Skeletal muscle satellite cell (primary cell): Measurements from ENCODE around the gene NMNAT3.

Experiments used
- H3K27me3 ChIP-seq: 2 replicates; pipeline ENCODE4 v1.7.0; 2013; ENCODE audit warnings: low read length; ENCODE audit not compliant: control insufficient read depth, insufficient read depth
- H3K36me3 ChIP-seq: 2 replicates; pipeline ENCODE4 v1.7.0; 2013; ENCODE audit warnings: mild to moderate bottlenecking, control low read depth, low read length; ENCODE audit not compliant: insufficient read depth
- H3K4me1 ChIP-seq: 2 replicates; pipeline ENCODE4 v1.7.0; 2013; ENCODE audit warnings: low read length; ENCODE audit not compliant: control insufficient read depth, insufficient read depth
- H3K4me2 ChIP-seq: 2 replicates; pipeline ENCODE4 v1.7.0; 2013; ENCODE audit warnings: mild to moderate bottlenecking, low read length
- H3K4me3 ChIP-seq: 2 replicates; pipeline ENCODE4 v1.7.0; 2013; ENCODE audit warnings: low read length
- H3K9ac ChIP-seq: 2 replicates; pipeline ENCODE4 v1.7.0; 2013; ENCODE audit warnings: mild to moderate bottlenecking, low read depth, low read length, moderate library complexity
- H3K9me3 ChIP-seq: replicated peaks from 2 replicates; pipeline ENCODE4 v1.7.0; 2013; ENCODE audit warnings: mild to moderate bottlenecking, control low read depth, low read length

Gene NMNAT3

GRCh38 chr3:139538733-139539132, 139.0 kb downstream of the NMNAT3 start:
- Histone ChIP-seq H3K4me2 (peak overlapping the region; percentile 89), H3K27me3 (peaks cover 22% of the 10 kb centered on the region), H3K36me3 (no peaks in the 10 kb centered on the region), H3K4me1 (peaks cover 12% of the 10 kb centered on the region), H3K9me3 (no peaks in the 10 kb centered on the region), H3K4me3 (peak overlapping the region; percentile 68), H3K9ac (peak overlapping the region; percentile 60)

DNA sequence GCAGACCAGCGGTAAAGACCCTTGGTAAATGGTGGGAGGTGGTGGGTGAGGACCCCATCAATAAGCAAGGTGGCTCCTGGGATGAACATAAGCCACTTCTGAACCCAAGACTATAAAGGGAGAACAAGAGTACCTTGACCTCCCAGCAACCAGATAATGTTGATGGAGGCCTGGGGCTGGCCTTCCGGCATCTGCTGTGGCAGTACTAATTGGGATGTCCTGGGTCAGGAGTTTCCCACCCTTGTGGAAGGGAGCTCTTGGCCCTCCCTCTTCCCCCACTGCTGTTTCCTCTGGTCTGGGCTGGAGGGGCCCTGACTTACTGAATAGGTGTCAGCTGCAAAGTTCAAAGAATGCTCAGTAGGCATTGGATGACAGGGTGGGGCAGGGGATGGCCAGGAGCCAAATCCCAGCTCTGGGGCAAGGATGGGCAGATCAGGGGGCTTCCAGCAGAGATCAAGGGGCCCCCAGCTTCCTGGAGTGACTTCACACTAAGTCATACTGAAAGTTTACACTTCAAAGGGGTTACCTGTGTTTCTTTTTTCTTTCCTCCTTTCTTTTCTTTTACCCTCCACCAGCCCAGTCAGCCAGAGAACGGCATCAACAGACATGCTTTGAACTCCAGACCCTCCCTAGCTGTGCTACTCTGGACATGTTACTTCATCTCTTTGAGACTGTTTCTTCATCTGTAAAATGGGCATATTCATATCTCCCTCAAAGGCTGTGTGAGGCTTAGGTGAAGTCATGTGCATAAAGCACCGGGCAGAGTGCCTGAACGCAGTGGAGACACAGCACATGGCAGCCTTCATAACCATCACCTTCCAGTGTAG, 139.8 kb downstream of the NMNAT3 start:
- peaks cover 14% of the 10 kb centered on the region for H3K4me1 ChIP-seq
- no peaks in the 10 kb centered on the region for H3K9me3 ChIP-seq
- peaks cover 22% of the 10 kb centered on the region for H3K27me3 ChIP-seq
- no peak overlapping the region for H3K4me2 ChIP-seq
- H3K4me3 ChIP-seq: no peak overlapping the region
- H3K36me3 ChIP-seq: no peaks in the 10 kb centered on the region
- H3K9ac ChIP-seq: no peak overlapping the region

DNA sequence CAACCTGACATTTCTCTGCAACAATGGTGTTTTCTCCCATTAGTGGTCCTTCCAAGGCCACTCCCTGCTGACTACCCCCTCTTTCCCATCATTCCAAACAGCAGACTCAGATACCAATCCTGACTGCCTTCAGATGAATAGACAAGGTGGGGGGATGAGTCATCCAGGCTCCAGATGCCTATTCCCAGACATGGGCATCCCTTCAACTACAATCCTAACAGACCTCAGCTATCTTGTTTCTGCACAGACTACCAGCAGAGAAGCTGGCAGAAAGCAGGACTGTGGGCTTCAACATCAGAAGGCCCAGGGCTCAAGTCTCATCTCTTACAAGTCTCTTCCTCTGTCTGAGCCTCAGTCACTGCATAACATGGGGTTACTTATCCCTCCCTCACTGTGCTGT, 140.4 kb downstream of the NMNAT3 start:
- Histone ChIP-seq H3K9ac (no peak overlapping the region), H3K4me1 (peaks cover 14% of the 10 kb centered on the region), H3K4me3 (no peak overlapping the region), H3K4me2 (no peak overlapping the region), H3K36me3 (no peaks in the 10 kb centered on the region), H3K9me3 (no peaks in the 10 kb centered on the region), H3K27me3 (peaks cover 17% of the 10 kb centered on the region)

DNA sequence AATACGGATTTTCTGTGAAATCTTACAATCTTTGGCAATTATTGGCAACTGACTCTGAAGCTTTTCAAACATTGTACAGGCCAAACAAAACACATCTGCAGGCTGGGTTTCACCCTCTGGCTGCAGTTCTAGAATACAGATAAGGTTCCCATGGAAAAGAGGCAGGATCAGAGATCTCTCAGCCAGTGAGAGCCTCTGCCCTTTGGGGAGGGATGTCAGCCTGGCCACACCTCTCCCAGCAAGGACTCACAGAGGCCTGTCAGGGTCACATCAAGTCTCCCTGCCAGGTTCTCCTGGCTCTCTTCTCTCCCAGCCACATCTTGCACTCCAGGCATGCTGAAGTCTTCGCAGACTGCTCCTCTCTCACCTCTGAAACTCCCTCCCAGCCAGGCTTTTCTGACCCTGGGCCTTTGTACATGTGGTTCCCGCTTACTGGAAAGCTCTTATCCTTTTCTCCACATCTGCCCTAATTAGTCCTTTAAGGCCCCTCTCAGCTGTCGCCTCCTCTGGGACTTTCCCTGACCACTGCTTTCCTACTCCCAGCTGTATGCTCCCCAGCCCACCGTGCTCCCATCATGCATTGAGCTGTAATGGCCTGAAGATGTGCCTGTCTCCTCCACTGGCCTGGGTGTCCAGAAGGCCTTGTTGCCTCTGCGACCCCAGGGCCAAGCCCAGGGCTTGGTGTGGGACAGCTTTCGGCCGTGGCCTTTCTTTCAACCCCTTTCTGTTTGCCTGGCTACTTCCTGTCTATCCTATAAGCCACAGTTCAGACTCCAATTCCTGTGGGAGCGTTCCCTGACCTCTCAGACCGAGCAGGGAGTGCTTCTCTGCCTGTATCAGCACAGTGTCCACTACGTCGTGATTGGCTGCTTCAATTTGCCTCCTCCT, 142.5 kb downstream of the NMNAT3 start:
- Histone ChIP-seq H3K27me3 (peaks cover 9% of the 10 kb centered on the region), H3K9me3 (no peaks in the 10 kb centered on the region), H3K9ac (no peak overlapping the region), H3K36me3 (no peaks in the 10 kb centered on the region), H3K4me3 (no peak overlapping the region), H3K4me2 (no peak overlapping the region), H3K4me1 (peaks cover 14% of the 10 kb centered on the region)

GRCh38 chr3:139534455-139534812, 143.3 kb downstream of the NMNAT3 start:
- Histone ChIP-seq H3K27me3 (peaks cover 9% of the 10 kb centered on the region), H3K36me3 (no peaks in the 10 kb centered on the region), H3K4me1 (peaks cover 14% of the 10 kb centered on the region), H3K9me3 (no peaks in the 10 kb centered on the region), H3K9ac (no peak overlapping the region), H3K4me3 (no peak overlapping the region), H3K4me2 (no peak overlapping the region)

DNA sequence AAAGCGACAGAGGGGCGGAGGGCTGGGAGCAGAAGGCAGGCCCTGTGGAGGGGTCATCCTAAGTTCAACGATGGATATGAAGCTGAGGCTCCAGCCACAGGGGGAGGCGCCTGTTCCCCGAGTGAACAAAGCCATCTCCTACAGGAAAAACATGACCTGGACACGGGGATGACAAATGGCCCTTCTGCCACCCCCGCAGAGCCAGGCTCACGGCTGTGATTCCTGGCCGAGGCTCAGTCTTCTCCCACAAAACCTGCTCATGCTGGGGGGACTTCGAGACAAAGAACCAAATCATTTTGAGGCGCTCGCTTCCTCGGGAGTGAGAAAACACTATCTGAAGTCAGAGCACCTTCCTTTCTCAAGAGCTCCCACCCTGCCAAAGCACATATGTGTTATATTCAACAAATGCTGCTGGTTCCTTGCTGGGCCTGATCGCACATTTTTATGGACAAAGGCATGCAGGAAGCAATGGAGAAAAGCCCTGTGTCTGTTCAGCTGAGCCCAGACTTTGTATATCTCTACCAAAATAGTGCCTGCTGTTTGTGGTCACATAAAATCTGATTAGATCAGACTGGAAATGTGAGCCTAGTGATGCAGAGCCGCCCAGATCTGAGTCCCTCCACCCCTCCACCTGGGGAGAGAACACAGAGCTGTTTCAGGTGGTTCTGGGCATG, 143.9 kb downstream of the NMNAT3 start:
- Histone ChIP-seq H3K36me3 (no peaks in the 10 kb centered on the region), H3K4me3 (no peak overlapping the region), H3K9me3 (no peaks in the 10 kb centered on the region), H3K4me1 (peaks cover 11% of the 10 kb centered on the region), H3K4me2 (peak overlapping the region; percentile 17), H3K27me3 (peaks cover 9% of the 10 kb centered on the region), H3K9ac (no peak overlapping the region)

GRCh38 chr3:139532976-139533375, 144.8 kb downstream of the NMNAT3 start:
- H3K4me1 ChIP-seq: peaks cover 8% of the 10 kb centered on the region
- H3K9me3 ChIP-seq: no peaks in the 10 kb centered on the region
- H3K36me3 ChIP-seq: no peaks in the 10 kb centered on the region
- peaks cover 4% of the 10 kb centered on the region for H3K27me3 ChIP-seq
- H3K9ac ChIP-seq: no peak overlapping the region
- no peak overlapping the region for H3K4me2 ChIP-seq
- H3K4me3 ChIP-seq: no peak overlapping the region

GRCh38 chr3:139530717-139531116, 147.1 kb downstream of the NMNAT3 start:
- H3K4me1 ChIP-seq: peaks cover 8% of the 10 kb centered on the region
- H3K27me3 ChIP-seq: no peaks in the 10 kb centered on the region
- no peak overlapping the region for H3K4me3 ChIP-seq
- no peaks in the 10 kb centered on the region for H3K36me3 ChIP-seq
- no peaks in the 10 kb centered on the region for H3K9me3 ChIP-seq
- H3K4me2 ChIP-seq: no peak overlapping the region
- H3K9ac ChIP-seq: no peak overlapping the region

DNA sequence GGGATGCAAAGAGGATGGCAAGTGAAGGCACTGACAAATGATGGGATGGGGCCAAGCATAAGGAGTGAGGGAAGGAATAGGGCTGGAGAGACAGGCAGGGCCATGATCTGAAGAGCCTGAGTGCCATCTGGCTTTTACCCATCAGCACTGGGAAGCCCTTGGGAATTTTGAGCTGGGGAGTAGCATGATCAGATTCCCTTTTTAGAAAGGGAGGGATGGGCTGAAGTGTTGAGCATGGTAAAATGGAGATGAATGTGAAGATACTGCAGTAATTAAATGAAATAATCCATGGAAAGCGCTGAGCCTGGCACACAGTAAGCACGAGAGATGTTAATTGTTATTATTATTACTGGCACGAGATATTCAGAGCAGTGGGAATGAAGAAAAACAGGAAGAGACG, 148.1 kb downstream of the NMNAT3 start:
- Histone ChIP-seq H3K4me3 (no peak overlapping the region), H3K4me2 (no peak overlapping the region), H3K36me3 (no peaks in the 10 kb centered on the region), H3K9ac (no peak overlapping the region), H3K4me1 (peaks cover 8% of the 10 kb centered on the region), H3K9me3 (no peaks in the 10 kb centered on the region), H3K27me3 (peaks cover 3% of the 10 kb centered on the region)

- no peak overlapping the region for H3K4me2 ChIP-seq
- peaks cover 3% of the 10 kb centered on the region for H3K27me3 ChIP-seq
- H3K9me3 ChIP-seq: no peaks in the 10 kb centered on the region
- H3K36me3 ChIP-seq: no peaks in the 10 kb centered on the region
- no peak overlapping the region for H3K4me3 ChIP-seq
- no peak overlapping the region for H3K9ac ChIP-seq
- H3K4me1 ChIP-seq: peaks cover 3% of the 10 kb centered on the region
Observed at GRCh38 chr3:139528924-139529323, 148.8 kb downstream of the NMNAT3 start.

GRCh38 chr3:139528281-139528680, 149.5 kb downstream of the NMNAT3 start:
- Histone ChIP-seq H3K4me1 (no peaks in the 10 kb centered on the region), H3K36me3 (no peaks in the 10 kb centered on the region), H3K27me3 (peaks cover 6% of the 10 kb centered on the region), H3K4me2 (no peak overlapping the region), H3K9ac (no peak overlapping the region), H3K4me3 (no peak overlapping the region), H3K9me3 (no peaks in the 10 kb centered on the region)
